ENCODE measurements around the gene DZANK1.
A peak's percentile ranks its signal among the peaks of the same experiment; 100 is the strongest.

The DZANK1 gene

GRCh38 chr20:18466894-18467730, at the start of gene DZANK1, which contains the start of gene POLR3F:
TSS of gene DZANK1 (minus strand) at chr20:18467030. CDS start at chr20:18465358, 1,672 bp downstream.
TSS of gene POLR3F (plus strand) at chr20:18467390. CDS start at chr20:18467507, 117 bp downstream.
- no peak for TF ChIP-seq CTCF (IDR thresholded peaks at IDR 0.05; ENCODE audit: low read depth, low read length)
- DNase-seq (ENCODE audit: extremely low read depth, low read depth) = peak; percentile 89

GRCh38 chr20:18515973-18516372, 49.1 kb upstream of the DZANK1 start:
- DNase-seq (ENCODE audit: extremely low read depth, low read depth) = no peak
- TF ChIP-seq CTCF (IDR thresholded peaks at IDR 0.05; ENCODE audit: low read depth, low read length) = no peak

- no peak for DNase-seq (ENCODE audit: extremely low read depth, low read depth)
- TF ChIP-seq CTCF (IDR thresholded peaks at IDR 0.05; ENCODE audit: low read depth, low read length) = no peak
Observed at GRCh38 chr20:18514127-18514526, 47.3 kb upstream of the DZANK1 start.

GRCh38 chr20:18513208-18513607, 46.4 kb upstream of the DZANK1 start:
- no peak for TF ChIP-seq CTCF (IDR thresholded peaks at IDR 0.05; ENCODE audit: low read depth, low read length)
- DNase-seq (ENCODE audit: extremely low read depth, low read depth) = no peak

GRCh38 chr20:18511571-18511970, 44.7 kb upstream of the DZANK1 start:
- TF ChIP-seq CTCF (IDR thresholded peaks at IDR 0.05; ENCODE audit: low read depth, low read length) = no peak
- no peak for DNase-seq (ENCODE audit: extremely low read depth, low read depth)

- TF ChIP-seq CTCF (IDR thresholded peaks at IDR 0.05; ENCODE audit: low read depth, low read length) = no peak
- DNase-seq (ENCODE audit: extremely low read depth, low read depth) = peak; percentile 89
Observed at GRCh38 chr20:18507218-18508191, 40.7 kb upstream of the DZANK1 start, which contains the start of gene SEC23B. TSS of gene SEC23B (plus strand) at chr20:18507940. CDS start at chr20:18510836, 2,896 bp downstream.

Measured in AG09319 (cell line).